CD14-positive monocyte (primary cell): Measurements from ENCODE around the gene KIF3C. TPM values are rescaled to one million over a fixed set of nuclear protein-coding genes. Genes with fewer than 3 reads are reported as not detected.

ENCODE experiments used
- DNase-seq, 3 donors: peaks; one replicate each; pipeline ENCODE4 v3.0.0-alpha.2; 2011 to 2022
- H2AFZ ChIP-seq: 2 replicates; pipeline ENCODE4 v1.6.0; 2012; ENCODE audit warnings: mild to moderate bottlenecking, low read depth, low read length, inconsistent platforms; ENCODE audit not compliant: insufficient read depth, poor library complexity, severe bottlenecking
- H3K27ac ChIP-seq, 2 donors: 1 replicate in 1 of 2; 2 replicates in 1 of 2; pipeline ENCODE4 v1.5.1; 2012 to 2013; ENCODE audit warnings: low read length in 2 of 2, control low read depth in 1 of 2, inconsistent platforms in 1 of 2, low read depth in 1 of 2, mild to moderate bottlenecking in 1 of 2
- H3K27me3 ChIP-seq, 2 donors: one replicate each; pipeline versions ENCODE4 v1.6.0 to v1.6.1; 2011 to 2013; ENCODE audit warnings: low read length in 2 of 2; ENCODE audit not compliant: control insufficient read depth in 2 of 2, insufficient read depth in 2 of 2
- H3K36me3 ChIP-seq, 2 donors: replicated peaks in 1 of 2; 1 replicate in 1 of 2; 2 replicates in 1 of 2; pipeline versions ENCODE4 v1.5.1 to v1.6.1; 2012 to 2013; ENCODE audit warnings: low read length in 2 of 2, control low read depth in 1 of 2, inconsistent platforms in 1 of 2, mild to moderate bottlenecking in 1 of 2; ENCODE audit not compliant: insufficient read depth in 2 of 2, control insufficient read depth in 1 of 2
- H3K4me1 ChIP-seq, 2 donors: 1 replicate in 1 of 2; 2 replicates in 1 of 2; pipeline versions ENCODE4 v1.5.1 to v1.6.1; 2012 to 2013; ENCODE audit warnings: low read length in 2 of 2, control low read depth in 1 of 2, inconsistent platforms in 1 of 2, mild to moderate bottlenecking in 1 of 2, moderate library complexity in 1 of 2; ENCODE audit not compliant: insufficient read depth in 2 of 2, control insufficient read depth in 1 of 2
- H3K4me2 ChIP-seq: replicated peaks from 2 replicates; pipeline ENCODE3; 2012; ENCODE audit warnings: low read length, moderate library complexity, mild to moderate bottlenecking; ENCODE audit not compliant: poor library complexity, severe bottlenecking; ENCODE audit errors: extremely low read depth
- H3K4me3 ChIP-seq, 3 experiments: fragments of 200-600 bp in 1 of 3; sonication (generic) in 1 of 3; replicated peaks in 1 of 3; 1 replicate in 2 of 3; 2 replicates in 1 of 3; pipeline ENCODE4 v1.5.1; 2011 to 2013; ENCODE audit warnings: low read length in 3 of 3, mild to moderate bottlenecking in 3 of 3, control low read depth in 2 of 3, low read depth in 2 of 3, inconsistent platforms in 1 of 3, moderate library complexity in 1 of 3
- H3K79me2 ChIP-seq: 2 replicates; pipeline ENCODE4 v1.6.0; 2012; ENCODE audit warnings: mild to moderate bottlenecking, control low read depth, inconsistent platforms, low read length, moderate library complexity; ENCODE audit not compliant: insufficient read depth
- H3K9ac ChIP-seq: 2 replicates; pipeline ENCODE4 v1.6.0; 2017; ENCODE audit warnings: low read length, mild to moderate bottlenecking; ENCODE audit not compliant: insufficient read depth, poor library complexity, severe bottlenecking
- H3K9me3 ChIP-seq, 2 donors: replicated peaks in 1 of 2; 1 replicate in 1 of 2; 2 replicates in 1 of 2; pipeline versions ENCODE4 v1.5.1 to v1.6.1; 2012 to 2013; ENCODE audit warnings: low read length in 2 of 2, control low read depth in 1 of 2; ENCODE audit not compliant: control insufficient read depth in 1 of 2, insufficient read depth in 1 of 2
- H4K20me1 ChIP-seq: 2 replicates; pipeline ENCODE4 v1.6.0; 2012; ENCODE audit warnings: mild to moderate bottlenecking, low read length, control low read depth, moderate library complexity; ENCODE audit not compliant: insufficient read depth
- H3K27ac Mint-ChIP-seq, 7 donors: one replicate each; pipeline ENCODE4 v1.8.0; 2020; ENCODE audit warnings: mild to moderate bottlenecking in 7 of 7, mixed read lengths in 7 of 7, moderate library complexity in 6 of 7, inconsistent platforms in 2 of 7
- H3K27me3 Mint-ChIP-seq, 3 donors: one replicate each; pipeline ENCODE4 v1.8.0; 2021 to 2022; ENCODE audit warnings: low read depth in 3 of 3, mild to moderate bottlenecking in 3 of 3, mixed read lengths in 3 of 3, moderate library complexity in 3 of 3, inconsistent platforms in 1 of 3
- H3K36me3 Mint-ChIP-seq, 2 donors: one replicate each; pipeline ENCODE4 v1.8.0; 2020; ENCODE audit warnings: mixed read lengths in 2 of 2, inconsistent platforms in 1 of 2, mild to moderate bottlenecking in 1 of 2
- H3K4me1 Mint-ChIP-seq: one replicate; pipeline ENCODE4 v1.8.0; 2020; ENCODE audit warnings: mild to moderate bottlenecking, mixed read lengths
- H3K4me3 Mint-ChIP-seq, 2 donors: one replicate each; pipeline ENCODE4 v1.8.0; 2020; ENCODE audit warnings: mild to moderate bottlenecking in 2 of 2, mixed read lengths in 2 of 2, moderate library complexity in 1 of 2
- H3K9me3 Mint-ChIP-seq, 7 donors: one replicate each; pipeline ENCODE4 v1.8.0; 2020 to 2022; ENCODE audit warnings: mixed read lengths in 7 of 7, mild to moderate bottlenecking in 6 of 7, moderate library complexity in 6 of 7, inconsistent platforms in 2 of 7
- WGBS: methylation state at CpG from one replicate; pipeline ENCODE4 v1.1.5; 2013; ENCODE audit warnings: missing lambda C conversion rate; ENCODE audit not compliant: insufficient coverage; 5-methylcytosine and 5-hydroxymethylcytosine counted together
- intact Hi-C, 2 donors: fragments of 100-400 bp; cut with micrococcal nuclease; formaldehyde crosslinking; loops; one replicate each; pipeline versions ENCODE4 v1.15.0 to v1.15.1; 2023
- polyA plus RNA-seq, 3 donors: library from polyadenylated mRNA; depleted of rRNA in 1 of 3; unstranded in 2 of 3; stranded (reverse) in 1 of 3; fragments of 300-500 nt in 2 of 3; fragments of >200 nt in 1 of 3; fragmentation: Illumina TruSeq in 2 of 3; gene quantifications; 1 replicate in 2 of 3; 2 replicates in 1 of 3; pipeline ENCODE4 v1.2.3, GENCODE V29; 2012 to 2021
- TF ChIP-seq, protein P1 (sequence below): fragments of 200-600 bp; IDR thresholded peaks from one replicate; pipeline ENCODE4 v1.8.0; 2022; ENCODE audit warnings: antibody characterized with exemption, mild to moderate bottlenecking

The KIF3C gene
- polyA plus RNA-seq, 3 donors, result 0.28 to 0.97 (median 0.47) TPM

DNA sequence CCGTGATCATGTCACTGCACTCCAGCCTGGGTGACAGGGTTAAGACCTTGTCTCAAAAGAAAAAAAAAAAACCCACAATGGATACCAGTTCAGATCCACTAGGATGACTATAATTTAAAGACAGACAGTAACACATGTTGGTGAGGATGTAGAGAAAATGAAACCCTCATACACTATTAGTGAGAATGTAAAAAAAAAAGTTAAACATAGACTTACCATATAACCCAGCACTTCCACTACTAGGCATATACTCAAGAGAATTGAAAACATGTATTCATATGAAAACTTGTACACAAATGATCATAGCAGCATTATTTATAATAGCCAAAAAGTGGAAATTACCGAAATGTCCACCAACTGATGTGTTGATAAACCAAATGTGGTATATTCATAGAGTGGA is 48.7 kb downstream of the KIF3C start:
- no peak overlapping the region for H3K4me3 ChIP-seq
- no peaks in the 10 kb centered on the region for H3K9me3 ChIP-seq
- no peaks in the 10 kb centered on the region for H3K27me3 ChIP-seq
- no peak for DNase-seq
- no peak overlapping the region for H3K9ac ChIP-seq
- H3K27ac ChIP-seq, result no peak overlapping the region
- H3K36me3 Mint-ChIP-seq, result peaks cover 4 to 6% of the 10 kb centered on the region in 2 donors
- no CpG with 5 or more reads among the region's 2 CpGs for WGBS
- no peak overlapping the region for H3K4me3 Mint-ChIP-seq
- H4K20me1 ChIP-seq, result no peaks in the 10 kb centered on the region
- H3K9me3 Mint-ChIP-seq, result peaks cover 0 to 3% (median 0%) of the 10 kb centered on the region in 7 donors
- peaks cover 0 to 2% of the 10 kb centered on the region in 2 donors for H3K36me3 ChIP-seq
- TF ChIP-seq, protein P1, sequence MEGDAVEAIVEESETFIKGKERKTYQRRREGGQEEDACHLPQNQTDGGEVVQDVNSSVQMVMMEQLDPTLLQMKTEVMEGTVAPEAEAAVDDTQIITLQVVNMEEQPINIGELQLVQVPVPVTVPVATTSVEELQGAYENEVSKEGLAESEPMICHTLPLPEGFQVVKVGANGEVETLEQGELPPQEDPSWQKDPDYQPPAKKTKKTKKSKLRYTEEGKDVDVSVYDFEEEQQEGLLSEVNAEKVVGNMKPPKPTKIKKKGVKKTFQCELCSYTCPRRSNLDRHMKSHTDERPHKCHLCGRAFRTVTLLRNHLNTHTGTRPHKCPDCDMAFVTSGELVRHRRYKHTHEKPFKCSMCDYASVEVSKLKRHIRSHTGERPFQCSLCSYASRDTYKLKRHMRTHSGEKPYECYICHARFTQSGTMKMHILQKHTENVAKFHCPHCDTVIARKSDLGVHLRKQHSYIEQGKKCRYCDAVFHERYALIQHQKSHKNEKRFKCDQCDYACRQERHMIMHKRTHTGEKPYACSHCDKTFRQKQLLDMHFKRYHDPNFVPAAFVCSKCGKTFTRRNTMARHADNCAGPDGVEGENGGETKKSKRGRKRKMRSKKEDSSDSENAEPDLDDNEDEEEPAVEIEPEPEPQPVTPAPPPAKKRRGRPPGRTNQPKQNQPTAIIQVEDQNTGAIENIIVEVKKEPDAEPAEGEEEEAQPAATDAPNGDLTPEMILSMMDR, result no peak
- no peak overlapping the region for H3K27ac Mint-ChIP-seq
- no peaks in the 10 kb centered on the region for H3K4me1 Mint-ChIP-seq
- H3K79me2 ChIP-seq, result no peaks in the 10 kb centered on the region
- H3K4me1 ChIP-seq, result no peaks in the 10 kb centered on the region
- intact Hi-C loops, result no loop called here
- no peaks in the 10 kb centered on the region for H3K27me3 Mint-ChIP-seq
- H3K4me2 ChIP-seq, result no peak overlapping the region
- H2AFZ ChIP-seq, result no peak overlapping the region

DNA sequence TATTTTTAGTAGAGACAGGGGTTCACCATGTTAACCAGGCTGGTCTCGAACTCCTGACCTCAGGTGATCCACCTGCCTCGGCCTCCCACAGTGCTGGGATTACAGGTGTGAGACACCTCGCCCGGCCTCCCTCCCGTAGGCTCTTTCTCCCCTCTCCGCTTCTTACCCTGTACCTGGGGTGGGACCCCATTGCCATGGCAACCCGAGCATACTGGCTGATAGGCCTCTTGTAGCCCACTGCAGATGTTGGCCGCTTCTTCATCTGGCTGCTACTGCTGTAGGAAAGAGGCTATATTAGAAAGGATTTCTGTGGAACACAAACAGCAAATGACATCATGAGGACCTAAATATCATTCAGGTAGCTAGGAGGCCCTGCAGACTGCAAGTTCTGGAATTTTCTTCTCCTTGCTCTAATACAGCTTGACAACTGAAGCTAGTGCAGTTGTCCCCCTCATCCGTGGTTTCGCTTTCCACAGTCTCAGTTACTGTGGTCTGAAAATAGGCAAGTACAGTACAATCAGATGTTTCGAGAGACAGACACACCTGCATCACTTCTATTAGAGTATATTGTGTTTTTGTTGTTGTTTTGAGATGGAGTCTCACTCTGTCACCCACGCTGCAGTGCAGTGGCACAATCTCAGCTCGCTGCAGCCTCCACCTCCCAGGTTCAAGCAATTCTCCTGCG is 52.4 kb downstream of the KIF3C start:
- peaks cover 0 to 3% (median 2%) of the 10 kb centered on the region in 3 donors for H3K27me3 Mint-ChIP-seq
- no peak overlapping the region for H2AFZ ChIP-seq
- H3K27me3 ChIP-seq, result no peaks in the 10 kb centered on the region
- H3K4me1 ChIP-seq, result no peaks in the 10 kb centered on the region
- H3K9ac ChIP-seq, result no peak overlapping the region
- H3K27ac Mint-ChIP-seq, result no peak overlapping the region
- no peaks in the 10 kb centered on the region for H3K9me3 ChIP-seq
- DNase-seq, result no peak
- H3K4me1 Mint-ChIP-seq, result no peaks in the 10 kb centered on the region
- no peaks in the 10 kb centered on the region for H4K20me1 ChIP-seq
- no peaks in the 10 kb centered on the region for H3K79me2 ChIP-seq
- H3K4me3 ChIP-seq, result no peak overlapping the region
- H3K4me2 ChIP-seq, result no peak overlapping the region
- H3K9me3 Mint-ChIP-seq, result peaks cover 0 to 3% (median 0%) of the 10 kb centered on the region in 7 donors
- no peak overlapping the region for H3K4me3 Mint-ChIP-seq
- intact Hi-C loops, result no loop called here
- H3K36me3 ChIP-seq, result peaks cover 4 to 5% of the 10 kb centered on the region in 2 donors
- peaks cover 13 to 19% of the 10 kb centered on the region in 2 donors for H3K36me3 Mint-ChIP-seq
- 91% methylated on average over 7 of the region's 14 CpGs for WGBS
- TF ChIP-seq, protein P1, result no peak
- no peak overlapping the region for H3K27ac ChIP-seq
